ENCODE measurements around the gene TTC19. TPM values are rescaled to one million over a fixed set of nuclear protein-coding genes. Genes with fewer than 3 reads are reported as not detected.

Gene TTC19
- total and polyA plus RNA-seq, 2 experiments from 2014 or later: 30.3 to 93.5 TPM

DNA sequence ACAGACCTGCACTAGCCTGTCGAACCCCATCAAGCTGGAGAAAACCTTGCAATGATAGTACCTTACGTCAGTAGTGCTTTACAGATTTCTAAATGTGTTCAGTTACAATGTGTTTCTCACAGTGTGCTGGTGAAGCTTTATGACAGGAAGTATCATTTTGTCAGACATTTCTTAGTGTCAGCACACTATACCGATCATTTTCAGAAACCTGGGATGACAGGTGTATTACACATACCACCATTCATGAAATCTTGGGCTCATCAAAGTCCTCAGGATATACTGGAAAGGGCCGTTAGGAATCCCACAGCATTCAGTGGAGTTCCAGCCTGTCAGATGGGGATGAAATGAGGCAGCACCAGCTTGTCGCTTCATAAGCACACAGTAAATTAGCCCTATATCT, 27.3 kb downstream of the TTC19 start:
- Histone ChIP-seq H3K36me3 (ENCODE audit: insufficient read depth) (peaks cover 55% of the 10 kb centered on the region), H3K4me1 (ENCODE audit: insufficient read depth) (no peaks in the 10 kb centered on the region), H3K4me3 (no peak overlapping the region), H4K20me1 (replicated peaks; ENCODE audit: insufficient read depth) (peaks cover 22% of the 10 kb centered on the region), H3K27ac (ENCODE audit: low read depth) (no peak overlapping the region), H3K79me2 (replicated peaks; ENCODE audit: insufficient read depth) (peaks cover 19% of the 10 kb centered on the region; the same call in 1 of the 2 replicates), H3K27me3 (ENCODE audit: insufficient read depth) (no peaks in the 10 kb centered on the region), H3F3A (replicated peaks; ENCODE audit: low read depth) (no peaks in the 10 kb centered on the region), H2AFZ (no peak overlapping the region), H3K9me2 (ENCODE audit: insufficient read depth) (no peaks in the 10 kb centered on the region), H3K4me2 (no peak overlapping the region)
- ATAC-seq (no peak), DNase-seq (ENCODE audit: low spot score) (no peak)
- Mint-ChIP-seq H3K9me3 (no peaks in the 10 kb centered on the region), H3K4me3 (no peak overlapping the region), H3K27ac (no peak overlapping the region), H3K36me3 (ENCODE audit: low read depth) (peaks cover 86% of the 10 kb centered on the region), H3K4me1 (peaks cover 4% of the 10 kb centered on the region; the same call in 1 of the 3 replicates), H3K27me3 (ENCODE audit: insufficient read depth, low read depth, poor library complexity) (peaks cover 7% of the 10 kb centered on the region)
- no peak for TF ChIP-seq STAT1 (IDR thresholded peaks at IDR 0.05; ENCODE audit: unreplicated experiment)
- TF ChIP-seq, protein P1, sequence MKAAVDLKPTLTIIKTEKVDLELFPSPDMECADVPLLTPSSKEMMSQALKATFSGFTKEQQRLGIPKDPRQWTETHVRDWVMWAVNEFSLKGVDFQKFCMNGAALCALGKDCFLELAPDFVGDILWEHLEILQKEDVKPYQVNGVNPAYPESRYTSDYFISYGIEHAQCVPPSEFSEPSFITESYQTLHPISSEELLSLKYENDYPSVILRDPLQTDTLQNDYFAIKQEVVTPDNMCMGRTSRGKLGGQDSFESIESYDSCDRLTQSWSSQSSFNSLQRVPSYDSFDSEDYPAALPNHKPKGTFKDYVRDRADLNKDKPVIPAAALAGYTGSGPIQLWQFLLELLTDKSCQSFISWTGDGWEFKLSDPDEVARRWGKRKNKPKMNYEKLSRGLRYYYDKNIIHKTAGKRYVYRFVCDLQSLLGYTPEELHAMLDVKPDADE (IDR thresholded peaks at IDR 0.05): no peak
- TF ChIP-seq EZH2phosphoT487 (IDR thresholded peaks at IDR 0.05; ENCODE audit: unreplicated experiment): no peak
- TF ChIP-seq ZNF331 (CRISPR knock-in tag; IDR thresholded peaks at IDR 0.05; ENCODE audit: low read depth): no peak
- TF ChIP-seq, protein P2, sequence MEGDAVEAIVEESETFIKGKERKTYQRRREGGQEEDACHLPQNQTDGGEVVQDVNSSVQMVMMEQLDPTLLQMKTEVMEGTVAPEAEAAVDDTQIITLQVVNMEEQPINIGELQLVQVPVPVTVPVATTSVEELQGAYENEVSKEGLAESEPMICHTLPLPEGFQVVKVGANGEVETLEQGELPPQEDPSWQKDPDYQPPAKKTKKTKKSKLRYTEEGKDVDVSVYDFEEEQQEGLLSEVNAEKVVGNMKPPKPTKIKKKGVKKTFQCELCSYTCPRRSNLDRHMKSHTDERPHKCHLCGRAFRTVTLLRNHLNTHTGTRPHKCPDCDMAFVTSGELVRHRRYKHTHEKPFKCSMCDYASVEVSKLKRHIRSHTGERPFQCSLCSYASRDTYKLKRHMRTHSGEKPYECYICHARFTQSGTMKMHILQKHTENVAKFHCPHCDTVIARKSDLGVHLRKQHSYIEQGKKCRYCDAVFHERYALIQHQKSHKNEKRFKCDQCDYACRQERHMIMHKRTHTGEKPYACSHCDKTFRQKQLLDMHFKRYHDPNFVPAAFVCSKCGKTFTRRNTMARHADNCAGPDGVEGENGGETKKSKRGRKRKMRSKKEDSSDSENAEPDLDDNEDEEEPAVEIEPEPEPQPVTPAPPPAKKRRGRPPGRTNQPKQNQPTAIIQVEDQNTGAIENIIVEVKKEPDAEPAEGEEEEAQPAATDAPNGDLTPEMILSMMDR (conservative IDR thresholded peaks at IDR 0.05; ENCODE audit: low read depth in 2 of 2): no peak
- no peak for TF ChIP-seq JUNB (IDR thresholded peaks at IDR 0.05; ENCODE audit: unreplicated experiment)
- no peak for TF ChIP-seq NANOG (IDR thresholded peaks at IDR 0.05; ENCODE audit: borderline replicate concordance)
- TF ChIP-seq EZH2 (IDR thresholded peaks at IDR 0.05; ENCODE audit: low read depth, unreplicated experiment): no peak
- TF ChIP-seq, protein P3, sequence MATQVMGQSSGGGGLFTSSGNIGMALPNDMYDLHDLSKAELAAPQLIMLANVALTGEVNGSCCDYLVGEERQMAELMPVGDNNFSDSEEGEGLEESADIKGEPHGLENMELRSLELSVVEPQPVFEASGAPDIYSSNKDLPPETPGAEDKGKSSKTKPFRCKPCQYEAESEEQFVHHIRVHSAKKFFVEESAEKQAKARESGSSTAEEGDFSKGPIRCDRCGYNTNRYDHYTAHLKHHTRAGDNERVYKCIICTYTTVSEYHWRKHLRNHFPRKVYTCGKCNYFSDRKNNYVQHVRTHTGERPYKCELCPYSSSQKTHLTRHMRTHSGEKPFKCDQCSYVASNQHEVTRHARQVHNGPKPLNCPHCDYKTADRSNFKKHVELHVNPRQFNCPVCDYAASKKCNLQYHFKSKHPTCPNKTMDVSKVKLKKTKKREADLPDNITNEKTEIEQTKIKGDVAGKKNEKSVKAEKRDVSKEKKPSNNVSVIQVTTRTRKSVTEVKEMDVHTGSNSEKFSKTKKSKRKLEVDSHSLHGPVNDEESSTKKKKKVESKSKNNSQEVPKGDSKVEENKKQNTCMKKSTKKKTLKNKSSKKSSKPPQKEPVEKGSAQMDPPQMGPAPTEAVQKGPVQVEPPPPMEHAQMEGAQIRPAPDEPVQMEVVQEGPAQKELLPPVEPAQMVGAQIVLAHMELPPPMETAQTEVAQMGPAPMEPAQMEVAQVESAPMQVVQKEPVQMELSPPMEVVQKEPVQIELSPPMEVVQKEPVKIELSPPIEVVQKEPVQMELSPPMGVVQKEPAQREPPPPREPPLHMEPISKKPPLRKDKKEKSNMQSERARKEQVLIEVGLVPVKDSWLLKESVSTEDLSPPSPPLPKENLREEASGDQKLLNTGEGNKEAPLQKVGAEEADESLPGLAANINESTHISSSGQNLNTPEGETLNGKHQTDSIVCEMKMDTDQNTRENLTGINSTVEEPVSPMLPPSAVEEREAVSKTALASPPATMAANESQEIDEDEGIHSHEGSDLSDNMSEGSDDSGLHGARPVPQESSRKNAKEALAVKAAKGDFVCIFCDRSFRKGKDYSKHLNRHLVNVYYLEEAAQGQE (IDR thresholded peaks at IDR 0.05; ENCODE audit: unreplicated experiment): no peak
- no peak for TF ChIP-seq POLR2AphosphoS5 (IDR thresholded peaks at IDR 0.05; ENCODE audit: low read depth)
- no peak for TF ChIP-seq ZNF114 (CRISPR knock-in tag; IDR thresholded peaks at IDR 0.05)
- TF ChIP-seq, protein P4, sequence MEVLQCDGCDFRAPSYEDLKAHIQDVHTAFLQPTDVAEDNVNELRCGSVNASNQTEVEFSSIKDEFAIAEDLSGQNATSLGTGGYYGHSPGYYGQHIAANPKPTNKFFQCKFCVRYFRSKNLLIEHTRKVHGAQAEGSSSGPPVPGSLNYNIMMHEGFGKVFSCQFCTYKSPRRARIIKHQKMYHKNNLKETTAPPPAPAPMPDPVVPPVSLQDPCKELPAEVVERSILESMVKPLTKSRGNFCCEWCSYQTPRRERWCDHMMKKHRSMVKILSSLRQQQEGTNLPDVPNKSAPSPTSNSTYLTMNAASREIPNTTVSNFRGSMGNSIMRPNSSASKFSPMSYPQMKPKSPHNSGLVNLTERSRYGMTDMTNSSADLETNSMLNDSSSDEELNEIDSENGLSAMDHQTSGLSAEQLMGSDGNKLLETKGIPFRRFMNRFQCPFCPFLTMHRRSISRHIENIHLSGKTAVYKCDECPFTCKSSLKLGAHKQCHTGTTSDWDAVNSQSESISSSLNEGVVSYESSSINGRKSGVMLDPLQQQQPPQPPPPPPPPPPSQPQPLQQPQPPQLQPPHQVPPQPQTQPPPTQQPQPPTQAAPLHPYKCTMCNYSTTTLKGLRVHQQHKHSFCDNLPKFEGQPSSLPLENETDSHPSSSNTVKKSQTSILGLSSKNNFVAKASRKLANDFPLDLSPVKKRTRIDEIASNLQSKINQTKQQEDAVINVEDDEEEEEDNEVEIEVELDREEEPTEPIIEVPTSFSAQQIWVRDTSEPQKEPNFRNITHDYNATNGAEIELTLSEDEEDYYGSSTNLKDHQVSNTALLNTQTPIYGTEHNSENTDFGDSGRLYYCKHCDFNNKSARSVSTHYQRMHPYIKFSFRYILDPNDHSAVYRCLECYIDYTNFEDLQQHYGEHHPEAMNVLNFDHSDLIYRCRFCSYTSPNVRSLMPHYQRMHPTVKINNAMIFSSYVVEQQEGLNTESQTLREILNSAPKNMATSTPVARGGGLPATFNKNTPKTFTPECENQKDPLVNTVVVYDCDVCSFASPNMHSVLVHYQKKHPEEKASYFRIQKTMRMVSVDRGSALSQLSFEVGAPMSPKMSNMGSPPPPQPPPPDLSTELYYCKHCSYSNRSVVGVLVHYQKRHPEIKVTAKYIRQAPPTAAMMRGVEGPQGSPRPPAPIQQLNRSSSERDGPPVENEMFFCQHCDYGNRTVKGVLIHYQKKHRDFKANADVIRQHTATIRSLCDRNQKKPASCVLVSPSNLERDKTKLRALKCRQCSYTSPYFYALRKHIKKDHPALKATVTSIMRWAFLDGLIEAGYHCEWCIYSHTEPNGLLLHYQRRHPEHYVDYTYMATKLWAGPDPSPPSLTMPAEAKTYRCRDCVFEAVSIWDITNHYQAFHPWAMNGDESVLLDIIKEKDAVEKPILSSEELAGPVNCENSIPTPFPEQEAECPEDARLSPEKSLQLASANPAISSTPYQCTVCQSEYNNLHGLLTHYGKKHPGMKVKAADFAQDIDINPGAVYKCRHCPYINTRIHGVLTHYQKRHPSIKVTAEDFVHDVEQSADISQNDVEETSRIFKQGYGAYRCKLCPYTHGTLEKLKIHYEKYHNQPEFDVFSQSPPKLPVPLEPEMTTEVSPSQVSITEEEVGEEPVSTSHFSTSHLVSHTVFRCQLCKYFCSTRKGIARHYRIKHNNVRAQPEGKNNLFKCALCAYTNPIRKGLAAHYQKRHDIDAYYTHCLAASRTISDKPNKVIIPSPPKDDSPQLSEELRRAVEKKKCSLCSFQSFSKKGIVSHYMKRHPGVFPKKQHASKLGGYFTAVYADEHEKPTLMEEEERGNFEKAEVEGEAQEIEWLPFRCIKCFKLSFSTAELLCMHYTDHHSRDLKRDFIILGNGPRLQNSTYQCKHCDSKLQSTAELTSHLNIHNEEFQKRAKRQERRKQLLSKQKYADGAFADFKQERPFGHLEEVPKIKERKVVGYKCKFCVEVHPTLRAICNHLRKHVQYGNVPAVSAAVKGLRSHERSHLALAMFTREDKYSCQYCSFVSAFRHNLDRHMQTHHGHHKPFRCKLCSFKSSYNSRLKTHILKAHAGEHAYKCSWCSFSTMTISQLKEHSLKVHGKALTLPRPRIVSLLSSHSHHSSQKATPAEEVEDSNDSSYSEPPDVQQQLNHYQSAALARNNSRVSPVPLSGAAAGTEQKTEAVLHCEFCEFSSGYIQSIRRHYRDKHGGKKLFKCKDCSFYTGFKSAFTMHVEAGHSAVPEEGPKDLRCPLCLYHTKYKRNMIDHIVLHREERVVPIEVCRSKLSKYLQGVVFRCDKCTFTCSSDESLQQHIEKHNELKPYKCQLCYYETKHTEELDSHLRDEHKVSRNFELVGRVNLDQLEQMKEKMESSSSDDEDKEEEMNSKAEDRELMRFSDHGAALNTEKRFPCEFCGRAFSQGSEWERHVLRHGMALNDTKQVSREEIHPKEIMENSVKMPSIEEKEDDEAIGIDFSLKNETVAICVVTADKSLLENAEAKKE (CRISPR knock-in tag; IDR thresholded peaks at IDR 0.05): no peak
- TF ChIP-seq CREB1 (CRISPR knock-in tag; IDR thresholded peaks at IDR 0.05; ENCODE audit: low read depth): no peak
